CD8-positive, alpha-beta memory T cell (primary cell): ENCODE results near the gene ITGA3. TPM values are rescaled to one million over a fixed set of nuclear protein-coding genes. Genes with fewer than 3 reads are reported as not detected.

Experiments
- CTCF ChIA-PET: fragments of 350-600 bp; sonication (Branson Sonifier 250); formaldehyde crosslinking; loops from one replicate; lab custom pipeline; 2021; ENCODE audit warnings: antibody characterized with exemption; lab: Charles Lee
- POLR2A ChIA-PET: fragments of 350-600 bp; sonication (Branson Sonifier 250); formaldehyde crosslinking; loops from one replicate; lab custom pipeline; 2021; ENCODE audit warnings: antibody characterized with exemption; lab: Charles Lee
- DNase-seq, 5 donors: peaks; one replicate each; pipeline versions ENCODE4 v3.0.0 to v3.0.0-alpha.2; 2020 to 2022; ENCODE audit warnings: mixed read lengths in 1 of 5
- H3K27ac ChIP-seq: one replicate; pipeline ENCODE4 v1.7.0; 2013; ENCODE audit warnings: low read depth, mild to moderate bottlenecking, low read length, moderate library complexity
- H3K27me3 ChIP-seq: 2 replicates; pipeline ENCODE4 v1.7.0; 2013; ENCODE audit warnings: low read length, mild to moderate bottlenecking; ENCODE audit not compliant: insufficient read depth, poor library complexity, severe bottlenecking
- H3K36me3 ChIP-seq: 2 replicates; pipeline ENCODE4 v1.7.0; 2013; ENCODE audit warnings: mild to moderate bottlenecking, low read length, moderate library complexity; ENCODE audit not compliant: insufficient read depth
- H3K4me1 ChIP-seq: 2 replicates; pipeline ENCODE4 v1.7.0; 2013; ENCODE audit warnings: mild to moderate bottlenecking, low read length, moderate library complexity; ENCODE audit not compliant: insufficient read depth
- H3K4me3 ChIP-seq: 2 replicates; pipeline ENCODE4 v1.7.0; 2013; ENCODE audit warnings: mild to moderate bottlenecking, low read length
- H3K9me3 ChIP-seq: 2 replicates; pipeline ENCODE4 v1.7.0; 2013; ENCODE audit warnings: mild to moderate bottlenecking, low read length
- H3K27ac Mint-ChIP-seq, 8 donors: one replicate each; pipeline ENCODE4 v1.8.0; 2020 to 2021; ENCODE audit warnings: mixed read lengths in 8 of 8, mild to moderate bottlenecking in 6 of 8, inconsistent platforms in 3 of 8, moderate library complexity in 3 of 8
- H3K27me3 Mint-ChIP-seq, 2 donors: one replicate each; pipeline ENCODE4 v1.8.0; 2020 to 2021; ENCODE audit warnings: mixed read lengths in 2 of 2, mild to moderate bottlenecking in 1 of 2, moderate library complexity in 1 of 2
- H3K36me3 Mint-ChIP-seq, 3 donors: one replicate each; pipeline ENCODE4 v1.8.0; 2020 to 2021; ENCODE audit warnings: mixed read lengths in 3 of 3, inconsistent platforms in 1 of 3, mild to moderate bottlenecking in 1 of 3
- H3K4me1 Mint-ChIP-seq, 3 donors: one replicate each; pipeline ENCODE4 v1.8.0; 2020 to 2021; ENCODE audit warnings: mixed read lengths in 3 of 3, inconsistent platforms in 1 of 3, mild to moderate bottlenecking in 1 of 3
- H3K4me3 Mint-ChIP-seq, 7 donors: one replicate each; pipeline ENCODE4 v1.8.0; 2020 to 2021; ENCODE audit warnings: mixed read lengths in 7 of 7, mild to moderate bottlenecking in 6 of 7, moderate library complexity in 4 of 7, inconsistent platforms in 2 of 7
- H3K9me3 Mint-ChIP-seq, 5 donors: one replicate each; pipeline ENCODE4 v1.8.0; 2020 to 2022; ENCODE audit warnings: mixed read lengths in 5 of 5, mild to moderate bottlenecking in 3 of 5, moderate library complexity in 2 of 5, inconsistent platforms in 1 of 5
- polyA plus RNA-seq: library from polyadenylated mRNA; unstranded; fragments of 300-500 nt; fragmentation: Illumina TruSeq; gene quantifications from one replicate; pipeline ENCODE4 v1.2.3, GENCODE V29; 2021
- total RNA-seq, 2 experiments: library from RNA; stranded (reverse); gene quantifications; one replicate each; pipeline ENCODE4 v1.2.3, GENCODE V29; 2021

The ITGA3 gene
- total and polyA plus RNA-seq, 3 experiments from 2014 or later = 2.7 to 12.5 (median 11.8) TPM

- Mint-ChIP-seq H3K4me1 (peaks cover 4 to 15% (median 8%) of the 10 kb centered on the region in 3 donors), H3K36me3 (peaks cover 0 to 6% (median 0%) of the 10 kb centered on the region in 3 donors), H3K27ac (no peak overlapping the region), H3K27me3 (peaks cover 8 to 9% of the 10 kb centered on the region in 2 donors), H3K4me3 (peak overlapping the region in 1 of 7 donors; percentile 16), H3K9me3 (no peaks in the 10 kb centered on the region)
- peak in 1 of 5 donors; percentile 37 for DNase-seq
- Histone ChIP-seq H3K27me3 (no peaks in the 10 kb centered on the region), H3K36me3 (no peaks in the 10 kb centered on the region), H3K4me1 (no peaks in the 10 kb centered on the region), H3K9me3 (no peaks in the 10 kb centered on the region), H3K27ac (no peak overlapping the region), H3K4me3 (no peak overlapping the region)
- ChIA-PET POLR2A (no interaction called here), CTCF (no interaction called here)
These were observed 5.4 kb upstream of the ITGA3 start for GRCh38 chr17:50050431-50051032.

DNA sequence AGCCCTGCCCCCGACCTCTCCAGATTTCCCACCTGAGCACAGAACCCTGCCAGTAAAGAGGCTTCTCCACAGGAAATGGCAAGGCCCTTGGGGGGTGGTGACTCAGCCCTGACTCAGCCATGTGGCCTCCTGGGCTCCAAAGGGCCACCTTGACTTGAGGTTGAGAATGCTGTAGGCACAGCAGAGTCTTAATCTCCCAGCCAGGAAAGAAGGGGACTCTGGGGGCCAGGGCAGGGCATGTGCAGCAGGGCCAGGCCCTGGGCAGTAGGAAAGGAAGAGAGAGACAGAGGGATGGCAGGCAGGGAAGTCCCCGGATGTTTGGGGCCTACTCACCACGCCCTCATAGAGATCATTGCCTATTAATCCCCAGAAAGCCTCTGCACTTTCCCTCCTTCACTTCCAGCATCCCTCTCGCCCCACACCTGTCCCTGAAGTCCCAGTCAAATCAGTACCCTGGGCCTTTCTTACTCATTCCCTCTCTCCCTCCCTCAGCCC lies 4.8 kb upstream of the ITGA3 start:
- Mint-ChIP-seq H3K36me3 (peaks cover 0 to 7% (median 0%) of the 10 kb centered on the region in 3 donors), H3K27ac (peak overlapping the region in 3 of 8 donors; percentile 14 to 68 (median 42)), H3K27me3 (peaks cover 7 to 9% of the 10 kb centered on the region in 2 donors), H3K9me3 (no peaks in the 10 kb centered on the region), H3K4me3 (peak overlapping the region in 1 of 7 donors; percentile 18), H3K4me1 (peaks cover 4 to 15% (median 8%) of the 10 kb centered on the region in 3 donors)
- Histone ChIP-seq H3K4me1 (no peaks in the 10 kb centered on the region), H3K27ac (no peak overlapping the region), H3K4me3 (no peak overlapping the region), H3K27me3 (no peaks in the 10 kb centered on the region), H3K36me3 (no peaks in the 10 kb centered on the region), H3K9me3 (no peaks in the 10 kb centered on the region)
- ChIA-PET POLR2A (no interaction called here), CTCF (no interaction called here)
- DNase-seq = peak in 1 of 5 donors; percentile 43

DNA sequence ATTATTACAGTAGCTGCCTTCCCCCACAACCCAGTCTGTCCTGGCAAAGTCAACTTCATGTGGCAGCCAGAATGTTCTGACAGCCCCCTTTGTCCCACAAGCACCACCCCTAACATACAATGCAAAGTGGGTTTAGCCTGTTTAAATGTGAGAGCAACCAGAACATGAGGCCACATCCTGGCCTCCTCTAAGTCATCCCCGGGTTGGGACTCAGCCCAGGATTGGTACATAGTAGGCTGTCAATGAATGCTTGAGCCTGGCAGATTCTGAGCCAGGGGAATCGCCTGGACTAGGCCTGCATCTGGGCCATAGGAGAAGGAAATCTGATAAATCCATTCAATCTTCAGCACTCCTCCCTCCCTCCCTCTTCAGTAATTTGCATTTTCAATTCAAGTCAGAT lies 4.3 kb upstream of the ITGA3 start:
- no peak overlapping the region for H3K4me3 ChIP-seq
- ChIA-PET POLR2A (no interaction called here), CTCF (no interaction called here)
- no peaks in the 10 kb centered on the region for H3K36me3 ChIP-seq
- Mint-ChIP-seq H3K27ac (peak overlapping the region in 2 of 8 donors; percentile 14 to 68), H3K4me3 (peak overlapping the region in 1 of 7 donors; percentile 32), H3K4me1 (peaks cover 6 to 18% (median 10%) of the 10 kb centered on the region in 3 donors), H3K36me3 (peaks cover 0 to 10% (median 0%) of the 10 kb centered on the region in 3 donors), H3K9me3 (no peaks in the 10 kb centered on the region), H3K27me3 (peaks cover 7 to 8% of the 10 kb centered on the region in 2 donors)
- H3K27ac ChIP-seq = no peak overlapping the region
- no peaks in the 10 kb centered on the region for H3K9me3 ChIP-seq
- no peaks in the 10 kb centered on the region for H3K27me3 ChIP-seq
- H3K4me1 ChIP-seq = peaks cover 1% of the 10 kb centered on the region
- DNase-seq = peak in 1 of 5 donors; percentile 17

GRCh38 chr17:50052241-50052796 lies 3.6 kb upstream of the ITGA3 start:
- H3K36me3 ChIP-seq = no peaks in the 10 kb centered on the region
- H3K27me3 ChIP-seq = no peaks in the 10 kb centered on the region
- H3K9me3 ChIP-seq = no peaks in the 10 kb centered on the region
- no peak overlapping the region for H3K27ac ChIP-seq
- peak in 1 of 5 donors; percentile 8 for DNase-seq
- H3K4me3 ChIP-seq = no peak overlapping the region
- peaks cover 1 to 7% of the 10 kb centered on the region in 2 donors for H3K27me3 Mint-ChIP-seq
- peaks cover 0 to 11% (median 0%) of the 10 kb centered on the region in 3 donors for H3K36me3 Mint-ChIP-seq
- POLR2A ChIA-PET = no interaction called here
- no peaks in the 10 kb centered on the region for H3K9me3 Mint-ChIP-seq
- CTCF ChIA-PET = no interaction called here
- H3K4me1 ChIP-seq = peaks cover 9% of the 10 kb centered on the region
- peak overlapping the region in 1 of 7 donors; percentile 52 for H3K4me3 Mint-ChIP-seq
- peaks cover 13 to 25% (median 14%) of the 10 kb centered on the region in 3 donors for H3K4me1 Mint-ChIP-seq
- no peak overlapping the region for H3K27ac Mint-ChIP-seq

- peaks cover 10% of the 10 kb centered on the region for H3K4me1 ChIP-seq
- POLR2A ChIA-PET = no interaction called here
- no peak overlapping the region for H3K27ac ChIP-seq
- H3K36me3 ChIP-seq = no peaks in the 10 kb centered on the region
- CTCF ChIA-PET = interaction anchor here (6.0 kb wide), 1 partner anchor 34 kb away, joined by 19 read pairs; no protein-coding TSS in a partner anchor
- peaks cover 0 to 11% (median 0%) of the 10 kb centered on the region in 3 donors for H3K36me3 Mint-ChIP-seq
- H3K4me1 Mint-ChIP-seq = peaks cover 19 to 31% (median 21%) of the 10 kb centered on the region in 3 donors
- peak in 1 of 5 donors; percentile 12 for DNase-seq
- H3K27me3 ChIP-seq = no peaks in the 10 kb centered on the region
- peak overlapping the region in 1 of 8 donors; percentile 74 for H3K27ac Mint-ChIP-seq
- peak overlapping the region in 3 of 7 donors; percentile 40 to 52 (median 43) for H3K4me3 Mint-ChIP-seq
- H3K27me3 Mint-ChIP-seq = peaks cover 0 to 7% of the 10 kb centered on the region in 2 donors
- no peak overlapping the region for H3K4me3 ChIP-seq
- no peaks in the 10 kb centered on the region for H3K9me3 ChIP-seq
- H3K9me3 Mint-ChIP-seq = no peaks in the 10 kb centered on the region
These were observed 2.9 kb upstream of the ITGA3 start for GRCh38 chr17:50052822-50053653.

DNA sequence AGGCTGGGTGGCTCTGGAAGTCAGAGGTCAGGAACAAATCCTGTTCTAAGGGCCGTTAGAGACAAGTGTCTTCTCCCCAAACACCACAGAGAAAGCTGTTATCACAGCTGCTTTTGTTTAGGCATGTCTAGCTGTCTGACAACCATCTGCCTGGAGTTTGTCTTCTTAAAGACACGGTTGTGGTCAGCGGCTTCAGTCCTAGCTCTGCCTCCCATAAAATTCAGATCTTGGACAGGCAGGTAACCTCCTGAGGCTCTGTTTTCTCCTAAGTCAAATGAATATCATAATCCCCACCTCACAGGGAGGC lies 2.3 kb upstream of the ITGA3 start:
- peak overlapping the region in 4 of 7 donors; percentile 12 to 87 (median 43) for H3K4me3 Mint-ChIP-seq
- H3K4me1 Mint-ChIP-seq = peaks cover 21 to 35% (median 25%) of the 10 kb centered on the region in 3 donors
- Histone ChIP-seq H3K27ac (no peak overlapping the region), H3K4me1 (peaks cover 10% of the 10 kb centered on the region), H3K4me3 (no peak overlapping the region), H3K36me3 (no peaks in the 10 kb centered on the region), H3K9me3 (no peaks in the 10 kb centered on the region), H3K27me3 (no peaks in the 10 kb centered on the region)
- no peaks in the 10 kb centered on the region for H3K9me3 Mint-ChIP-seq
- CTCF ChIA-PET = interaction anchor here (6.0 kb wide), 1 partner anchor 34 kb away, joined by 19 read pairs; no protein-coding TSS in a partner anchor
- peaks cover 0 to 5% of the 10 kb centered on the region in 2 donors for H3K27me3 Mint-ChIP-seq
- peaks cover 0 to 11% (median 0%) of the 10 kb centered on the region in 3 donors for H3K36me3 Mint-ChIP-seq
- no peak for DNase-seq
- peak overlapping the region in 1 of 8 donors; percentile 74 for H3K27ac Mint-ChIP-seq
- POLR2A ChIA-PET = no interaction called here

DNA sequence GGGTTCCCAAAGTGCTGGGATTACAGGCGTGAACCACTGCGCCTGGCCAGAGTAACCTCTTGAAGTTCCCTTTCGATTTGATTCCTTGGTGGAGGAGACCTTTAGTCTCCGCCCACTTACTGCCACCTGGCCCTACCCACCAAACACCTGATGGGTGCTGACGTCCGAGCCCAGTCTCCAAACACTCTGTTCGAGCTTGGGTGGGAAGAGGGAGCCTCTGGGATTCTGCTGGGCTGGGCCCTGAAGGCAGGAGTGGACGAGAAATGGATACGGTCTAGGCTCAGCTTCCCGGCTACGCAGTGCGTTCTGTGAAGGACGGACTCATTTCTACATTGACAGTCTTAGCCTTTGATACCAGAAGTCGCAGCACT lies 870 bp upstream of the ITGA3 start:
- Mint-ChIP-seq H3K4me3 (peak overlapping the region; percentile 87 to 97 (median 90)), H3K9me3 (no peaks in the 10 kb centered on the region), H3K4me1 (peaks cover 21 to 38% (median 25%) of the 10 kb centered on the region in 3 donors), H3K36me3 (peaks cover 0 to 11% (median 2%) of the 10 kb centered on the region in 3 donors), H3K27ac (peak overlapping the region in 7 of 8 donors; percentile 57 to 91 (median 87)), H3K27me3 (no peaks in the 10 kb centered on the region)
- Histone ChIP-seq H3K9me3 (no peaks in the 10 kb centered on the region), H3K36me3 (no peaks in the 10 kb centered on the region), H3K27ac (no peak overlapping the region), H3K27me3 (no peaks in the 10 kb centered on the region), H3K4me3 (peak overlapping the region; percentile 72), H3K4me1 (peaks cover 10% of the 10 kb centered on the region)
- peak in 4 of 5 donors; percentile 6 to 47 (median 22) for DNase-seq
- POLR2A ChIA-PET = no interaction called here
- CTCF ChIA-PET = interaction anchor here (1.1 to 6.0 kb wide), 4 partner anchors 9 to 39 kb away, joined by 5 to 27 read pairs (median 13); no protein-coding TSS in a partner anchor
